GM18909 (cell line): ENCODE data around the gene P4HA2.

ENCODE experiments used
- ATAC-seq: cut with Tn5 transposase; IDR thresholded peaks from one replicate; pipeline ENCODE4 v1.9.1; 2021; ENCODE audit warnings: mild to moderate bottlenecking; ENCODE audit not compliant: unreplicated experiment, poor library complexity

P4HA2 gene

GRCh38 chr5:132227485-132228240 is at the start of gene P4HA2:
Gene P4HA2 (minus strand): TSS chr5:132227853. CDS start chr5:132218626, 9,227 bp downstream.
- ATAC-seq = peak; percentile 91

DNA sequence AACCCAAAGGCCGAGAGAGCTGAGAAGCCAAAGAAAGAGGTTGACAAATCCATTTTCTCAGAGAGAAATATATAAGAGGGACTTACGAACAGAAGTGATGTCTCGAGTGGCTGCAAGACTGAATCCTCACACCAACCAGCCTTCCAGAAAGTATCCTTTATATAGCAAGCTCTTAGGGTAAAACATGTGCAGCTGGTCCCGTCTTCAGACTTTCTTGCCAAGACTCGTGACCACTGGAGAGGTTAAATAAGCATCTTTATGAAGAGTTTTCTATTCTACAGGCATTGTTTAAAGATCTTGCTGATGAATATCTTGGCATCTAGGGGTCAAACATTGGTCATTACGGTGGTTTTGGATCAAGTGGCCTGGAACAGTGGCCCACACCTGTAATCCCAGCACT is 49.6 kb upstream of the P4HA2 start:
- ATAC-seq = no peak

DNA sequence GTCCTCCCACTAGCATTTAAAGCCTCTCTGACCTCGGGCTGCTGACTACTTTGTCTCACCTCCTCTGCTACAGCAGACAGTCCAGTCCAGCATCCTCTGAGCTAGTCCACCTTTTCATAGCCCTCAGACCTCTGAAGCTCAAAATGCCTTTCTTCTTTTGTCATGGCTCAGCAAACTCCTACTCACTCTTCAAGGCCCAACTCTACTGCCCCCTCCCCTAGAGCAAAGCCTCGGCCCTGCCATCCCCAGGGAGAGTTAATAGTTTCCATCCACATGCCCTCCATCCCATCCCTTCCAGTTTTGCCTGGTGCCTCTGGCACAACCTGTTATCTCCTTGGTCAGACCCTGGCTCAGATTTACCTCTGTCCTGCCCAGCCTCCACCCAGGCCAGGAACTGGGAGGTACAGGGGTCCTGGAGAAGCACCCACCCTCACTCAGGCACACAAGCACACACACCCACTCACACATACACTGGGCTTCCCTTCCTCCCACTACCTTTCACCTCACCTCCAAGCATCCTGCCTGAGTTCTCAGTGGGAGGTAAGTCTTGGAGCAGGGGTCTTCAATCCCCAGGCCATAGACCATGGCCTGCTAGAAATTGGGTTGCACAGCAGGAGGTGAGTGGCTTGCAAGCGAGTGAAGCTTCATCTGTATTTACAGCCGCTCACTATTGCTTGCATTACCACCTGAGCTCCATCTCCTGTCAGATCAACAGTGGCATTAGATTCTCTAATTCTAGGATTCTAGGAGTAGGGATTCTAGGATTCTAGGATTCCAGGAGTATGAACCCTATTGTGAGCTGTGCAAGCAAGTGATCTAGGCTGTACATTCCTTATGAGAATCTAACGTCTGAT is 47.9 kb upstream of the P4HA2 start:
- ATAC-seq = no peak

GRCh38 chr5:132274050-132274792 is 46.6 kb upstream of the P4HA2 start:
- no peak for ATAC-seq

GRCh38 chr5:132273631-132274030 is 46.0 kb upstream of the P4HA2 start:
- no peak for ATAC-seq

GRCh38 chr5:132272311-132273210 is 44.9 kb upstream of the P4HA2 start:
- no peak for ATAC-seq

DNA sequence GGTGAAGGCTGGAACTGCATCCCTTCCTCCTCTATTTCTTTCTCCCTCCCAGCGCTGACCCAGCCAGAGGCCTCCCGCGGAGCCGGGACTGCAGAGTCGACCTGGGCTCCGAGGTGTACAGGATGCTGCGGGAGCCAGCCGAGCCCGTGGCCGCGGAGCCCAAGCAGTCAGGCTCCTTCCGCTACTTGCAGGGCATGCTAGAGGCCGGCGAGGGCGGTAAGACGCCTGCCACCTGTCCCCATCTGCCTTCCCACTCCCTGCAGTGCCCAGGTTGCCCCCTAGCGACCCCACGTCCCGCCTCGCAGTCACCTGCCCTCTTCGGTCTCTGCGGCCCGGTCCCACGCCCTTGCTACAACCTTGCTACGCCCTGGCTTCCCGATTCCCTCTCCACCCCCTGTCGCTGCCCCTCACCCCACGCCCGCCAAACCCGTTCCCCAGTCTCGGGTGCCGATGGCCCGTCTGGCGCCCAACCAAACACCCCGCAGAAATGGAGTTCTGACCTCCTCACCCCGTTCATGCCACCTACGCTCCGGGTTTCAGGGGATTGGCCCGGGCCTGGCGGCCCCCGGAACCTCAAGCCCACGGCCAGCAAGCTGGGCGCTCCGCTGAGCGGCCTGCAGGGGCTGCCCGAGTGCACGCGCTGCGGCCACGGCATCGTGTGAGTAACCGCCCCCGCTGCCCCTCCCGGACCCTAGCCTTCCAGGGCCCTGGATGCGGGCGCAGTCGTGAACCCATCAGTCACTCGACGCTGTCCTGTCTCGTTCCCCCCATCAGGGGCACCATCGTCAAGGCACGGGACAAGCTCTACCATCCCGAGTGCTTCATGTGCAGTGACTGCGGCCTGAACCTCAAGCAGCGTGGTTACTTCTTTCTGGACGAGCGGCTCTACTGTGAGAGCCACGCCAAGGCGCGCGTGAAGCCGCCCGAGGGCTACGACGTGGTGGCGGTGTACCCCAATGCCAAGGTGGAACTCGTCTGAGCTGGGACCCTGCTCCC is 43.9 kb upstream of the P4HA2 start:
- no peak for ATAC-seq

DNA sequence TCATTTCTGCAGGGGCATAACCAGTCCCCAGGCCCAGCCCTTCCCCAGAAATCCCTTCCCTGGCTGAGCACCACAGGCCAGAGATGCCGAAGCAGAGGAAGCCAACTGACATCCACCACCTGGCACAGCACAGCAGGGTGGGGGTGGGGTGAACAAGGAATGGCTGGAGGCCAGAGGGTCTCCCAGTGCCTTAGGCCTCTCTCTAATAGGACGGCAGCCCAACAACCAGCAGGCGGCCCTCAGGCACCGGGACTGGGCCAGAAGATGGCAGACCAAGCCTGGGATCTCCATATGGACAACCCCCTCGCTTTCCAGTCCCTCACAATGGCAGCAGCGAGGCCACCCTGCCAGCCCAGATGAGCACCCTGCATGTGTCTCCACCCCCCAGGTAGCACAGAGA is 43.1 kb upstream of the P4HA2 start:
- ATAC-seq = no peak

DNA sequence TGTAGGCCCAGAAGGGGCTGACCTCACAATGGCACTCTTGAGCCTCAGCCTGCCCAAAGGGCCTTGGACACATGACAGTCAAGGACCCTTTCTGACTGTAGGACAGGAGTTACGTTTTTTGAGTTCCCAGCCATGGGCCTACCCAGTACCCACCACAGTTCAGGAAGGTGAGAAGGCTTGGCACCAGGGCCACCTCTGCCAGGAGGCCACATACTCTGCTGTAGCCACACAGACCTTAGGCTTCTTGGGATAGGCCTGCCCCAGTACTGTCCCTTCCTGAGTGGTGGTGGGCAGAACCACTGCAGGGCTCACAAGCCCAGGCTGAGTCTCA is 42.6 kb upstream of the P4HA2 start:
- ATAC-seq = no peak

- ATAC-seq = no peak
Measured at GRCh38 chr5:132269635-132270334, 42.1 kb upstream of the P4HA2 start.

DNA sequence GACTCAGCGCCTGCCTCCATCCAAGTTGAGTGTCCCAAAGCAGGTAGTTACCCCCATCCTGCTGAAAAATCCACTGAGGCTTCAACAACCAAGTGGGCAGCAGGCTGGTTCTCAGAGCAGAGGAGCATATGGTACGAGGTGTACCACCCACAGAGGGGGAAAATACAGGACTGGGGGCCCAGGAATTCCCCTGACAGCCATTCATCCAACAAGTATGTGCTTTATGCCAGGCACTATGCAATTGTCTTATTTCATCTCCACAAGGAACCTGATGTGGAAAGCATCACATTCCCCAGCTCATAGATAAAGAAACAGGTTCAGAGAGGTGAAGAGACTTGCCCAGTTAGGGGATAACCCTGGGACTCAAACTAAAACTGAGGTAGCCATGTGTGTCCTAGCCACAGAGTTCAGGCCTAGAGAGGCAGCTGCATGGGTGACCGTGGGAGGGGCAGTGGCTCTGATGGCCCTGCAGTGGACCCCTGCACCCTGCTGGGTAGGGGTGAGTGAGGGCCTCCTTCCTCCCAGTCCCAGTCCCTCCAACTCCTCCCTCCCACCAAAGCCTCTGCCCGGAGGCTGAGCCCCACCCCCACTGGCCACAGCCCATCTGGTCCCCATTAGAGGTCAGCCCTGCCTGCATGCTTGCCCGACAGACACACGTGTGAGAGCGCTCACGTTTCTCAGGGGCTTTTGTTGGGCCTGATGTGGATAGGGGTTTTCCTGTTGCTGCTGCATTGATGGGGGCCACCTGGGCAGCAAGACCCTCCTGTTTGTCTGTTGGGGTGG is 41.3 kb upstream of the P4HA2 start:
- ATAC-seq = peak; percentile 69

GRCh38 chr5:132267931-132268768 is 40.5 kb upstream of the P4HA2 start:
- peak; percentile 8 for ATAC-seq

DNA sequence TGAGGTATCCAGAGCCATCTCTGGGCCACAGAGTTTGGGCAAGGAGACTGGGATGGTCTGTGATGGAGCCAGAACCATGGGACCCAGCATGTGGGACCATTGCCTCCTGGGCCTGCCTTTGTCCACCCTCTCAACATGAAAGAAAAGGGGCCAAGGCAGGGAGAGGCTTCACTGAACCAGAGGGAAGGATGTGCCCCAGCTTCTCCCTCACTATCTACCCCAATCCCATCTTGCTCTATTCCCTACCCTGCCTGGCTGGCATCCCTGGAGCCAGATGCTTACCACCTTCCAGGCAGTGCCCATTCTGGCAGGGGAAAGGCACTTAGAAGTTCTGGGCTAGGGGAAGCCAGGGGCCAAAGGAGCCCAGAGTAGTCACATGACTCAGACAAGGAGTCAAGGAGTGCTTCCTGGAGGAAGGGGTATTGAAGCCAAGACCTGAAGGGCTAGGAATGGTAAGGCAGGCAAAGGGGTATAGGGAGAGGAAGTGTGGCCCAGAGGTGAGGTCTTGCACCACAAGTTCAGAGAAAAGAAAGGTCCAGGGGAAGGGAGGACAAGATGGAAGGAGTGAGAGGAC is 39.6 kb upstream of the P4HA2 start:
- no peak for ATAC-seq

GRCh38 chr5:132266836-132267160 is 39.1 kb upstream of the P4HA2 start:
- no peak for ATAC-seq

- ATAC-seq = no peak
Measured at GRCh38 chr5:132266031-132266835, 38.6 kb upstream of the P4HA2 start.
